ENCODE results near the gene NCKAP5.
"Not testable (repeated sequence)": the region's sequence is repeated elsewhere in the genome, so short reads cannot be mapped to it uniquely, and the experiment has no call there.

Gene NCKAP5

DNA sequence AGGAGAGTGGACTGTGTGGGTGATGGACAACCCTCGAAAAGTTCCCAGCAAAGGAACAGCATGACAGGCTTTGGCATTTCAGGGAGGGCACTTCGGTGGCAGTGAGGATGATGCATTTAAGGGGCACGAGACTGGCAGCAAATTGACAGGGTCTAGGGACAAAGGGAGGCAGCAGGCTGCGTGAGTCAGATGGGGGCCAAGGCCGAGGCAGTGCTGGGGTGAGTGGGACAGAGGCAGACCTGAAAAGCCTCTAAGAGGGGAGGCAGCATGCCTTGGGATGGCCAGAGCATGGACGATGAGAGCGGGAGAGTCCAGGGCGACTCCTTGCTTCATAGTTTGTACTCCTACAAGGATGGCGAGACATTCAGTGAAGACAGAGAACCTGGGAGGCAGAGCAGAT is 848.8 kb downstream of the NCKAP5 start:
- H3K4me3 ChIP-seq (ENCODE audit: low read depth, low read length) = no peak overlapping the region
- no peak for DNase-seq (ENCODE audit: low read depth)
- TF ChIP-seq MYC (IDR thresholded peaks at IDR 0.05; ENCODE audit: low read depth, low read length) = no peak
- no peak for TF ChIP-seq POLR2A (IDR thresholded peaks at IDR 0.05; ENCODE audit: extremely low read depth, insufficient read length)
- TF ChIP-seq, protein P1, sequence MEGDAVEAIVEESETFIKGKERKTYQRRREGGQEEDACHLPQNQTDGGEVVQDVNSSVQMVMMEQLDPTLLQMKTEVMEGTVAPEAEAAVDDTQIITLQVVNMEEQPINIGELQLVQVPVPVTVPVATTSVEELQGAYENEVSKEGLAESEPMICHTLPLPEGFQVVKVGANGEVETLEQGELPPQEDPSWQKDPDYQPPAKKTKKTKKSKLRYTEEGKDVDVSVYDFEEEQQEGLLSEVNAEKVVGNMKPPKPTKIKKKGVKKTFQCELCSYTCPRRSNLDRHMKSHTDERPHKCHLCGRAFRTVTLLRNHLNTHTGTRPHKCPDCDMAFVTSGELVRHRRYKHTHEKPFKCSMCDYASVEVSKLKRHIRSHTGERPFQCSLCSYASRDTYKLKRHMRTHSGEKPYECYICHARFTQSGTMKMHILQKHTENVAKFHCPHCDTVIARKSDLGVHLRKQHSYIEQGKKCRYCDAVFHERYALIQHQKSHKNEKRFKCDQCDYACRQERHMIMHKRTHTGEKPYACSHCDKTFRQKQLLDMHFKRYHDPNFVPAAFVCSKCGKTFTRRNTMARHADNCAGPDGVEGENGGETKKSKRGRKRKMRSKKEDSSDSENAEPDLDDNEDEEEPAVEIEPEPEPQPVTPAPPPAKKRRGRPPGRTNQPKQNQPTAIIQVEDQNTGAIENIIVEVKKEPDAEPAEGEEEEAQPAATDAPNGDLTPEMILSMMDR (IDR thresholded peaks at IDR 0.05; ENCODE audit: low read depth, low read length) = no peak
- TF ChIP-seq, protein P2, sequence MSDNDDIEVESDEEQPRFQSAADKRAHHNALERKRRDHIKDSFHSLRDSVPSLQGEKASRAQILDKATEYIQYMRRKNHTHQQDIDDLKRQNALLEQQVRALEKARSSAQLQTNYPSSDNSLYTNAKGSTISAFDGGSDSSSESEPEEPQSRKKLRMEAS (IDR thresholded peaks at IDR 0.05; ENCODE audit: low read depth, low read length) = no peak

DNA sequence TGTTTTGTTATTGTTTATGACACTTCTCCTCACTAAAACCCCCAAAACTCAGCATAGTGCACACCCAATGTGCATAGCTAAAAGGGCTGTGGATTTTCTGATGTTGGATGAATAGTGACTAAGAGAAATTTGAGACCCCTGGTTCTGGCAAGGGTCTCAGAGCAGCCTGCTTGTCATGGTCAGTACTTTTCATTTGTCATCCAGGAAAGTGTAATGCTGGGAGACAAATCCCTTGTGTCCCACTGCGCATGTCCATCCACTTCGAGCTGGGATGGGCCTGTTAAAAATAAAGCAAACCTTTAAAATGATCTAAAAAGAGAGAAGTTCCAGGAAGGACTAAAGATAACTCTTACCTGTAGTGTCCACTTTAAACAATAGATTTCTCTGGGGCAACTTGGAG is 851.3 kb downstream of the NCKAP5 start:
- no peak for DNase-seq (ENCODE audit: low read depth)
- H3K4me3 ChIP-seq (ENCODE audit: low read depth, low read length) = no peak overlapping the region
- TF ChIP-seq POLR2A (IDR thresholded peaks at IDR 0.05; ENCODE audit: extremely low read depth, insufficient read length) (no peak), MYC (IDR thresholded peaks at IDR 0.05; ENCODE audit: low read depth, low read length) (no peak)
- TF ChIP-seq, protein P1 (IDR thresholded peaks at IDR 0.05; ENCODE audit: low read depth, low read length) = no peak
- TF ChIP-seq, protein P2 (IDR thresholded peaks at IDR 0.05; ENCODE audit: low read depth, low read length) = no peak

DNA sequence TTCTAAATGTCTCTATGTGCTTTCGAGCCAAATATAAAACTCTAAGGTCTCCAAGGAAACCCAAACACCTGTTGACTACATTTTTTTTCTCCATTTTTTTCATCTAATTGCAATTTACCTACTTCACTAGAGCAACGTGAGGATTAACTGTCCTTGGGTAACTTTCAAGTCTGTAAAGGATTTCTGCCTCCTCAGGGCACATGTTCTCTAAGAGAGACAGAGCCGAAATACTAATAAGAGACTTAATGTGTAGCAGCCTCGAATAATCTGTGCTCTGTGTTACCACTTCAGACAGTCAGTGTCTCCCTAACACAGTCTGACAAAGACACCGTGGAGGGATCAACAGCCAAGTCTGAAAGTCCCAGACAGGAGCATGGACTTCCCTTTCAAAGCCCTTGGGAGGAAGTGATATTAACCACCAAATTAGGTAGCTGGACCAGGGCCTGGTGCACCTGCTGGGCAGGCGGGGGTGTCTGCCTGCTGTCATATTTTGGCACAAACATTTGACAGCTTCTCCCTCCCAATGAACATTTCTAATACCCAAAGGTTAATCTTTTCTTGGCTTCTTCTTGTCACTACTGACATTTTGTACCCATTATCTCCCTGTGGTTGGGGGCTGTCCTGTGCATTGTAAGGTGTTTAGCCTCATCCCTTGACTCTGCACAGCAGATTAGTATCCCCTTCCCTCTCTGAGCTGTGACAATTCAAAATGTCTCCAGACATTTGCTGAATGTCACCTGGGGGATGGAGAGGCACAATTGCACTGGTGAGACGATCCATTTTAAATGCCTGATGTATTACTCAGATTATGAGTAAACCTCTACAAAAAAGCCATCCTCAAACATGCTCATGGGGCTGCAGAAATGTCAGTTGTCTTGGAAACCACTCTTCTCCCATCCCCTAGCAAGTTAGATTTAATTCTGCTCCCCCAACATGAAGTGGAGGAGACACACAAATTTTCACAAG is 852.6 kb downstream of the NCKAP5 start:
- H3K4me3 ChIP-seq (ENCODE audit: low read depth, low read length) = no peak overlapping the region
- TF ChIP-seq, protein P1 (IDR thresholded peaks at IDR 0.05; ENCODE audit: low read depth, low read length) = no peak
- TF ChIP-seq POLR2A (IDR thresholded peaks at IDR 0.05; ENCODE audit: extremely low read depth, insufficient read length) (no peak), MYC (IDR thresholded peaks at IDR 0.05; ENCODE audit: low read depth, low read length) (no peak)
- TF ChIP-seq, protein P2 (IDR thresholded peaks at IDR 0.05; ENCODE audit: low read depth, low read length) = no peak
- DNase-seq (ENCODE audit: low read depth) = peak; percentile 7

DNA sequence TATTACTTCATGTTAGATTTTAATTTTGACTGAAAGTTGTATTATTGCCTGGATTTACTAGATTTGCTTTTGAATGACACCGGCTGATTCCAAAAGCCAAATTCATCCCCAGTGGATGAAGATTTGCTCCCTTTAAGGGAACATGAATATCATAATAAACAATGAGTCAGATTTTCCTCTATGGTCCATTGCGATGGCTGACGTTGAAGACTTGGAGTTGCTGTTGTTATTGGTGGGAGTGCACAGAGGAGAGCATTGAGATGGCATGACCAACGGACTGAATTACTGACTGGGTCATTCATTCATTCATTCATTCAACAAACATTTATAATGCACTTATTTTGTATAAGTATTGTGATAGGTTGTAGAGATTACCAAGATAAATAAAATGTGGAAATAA is 864.9 kb downstream of the NCKAP5 start:
- TF ChIP-seq POLR2A (IDR thresholded peaks at IDR 0.05; ENCODE audit: extremely low read depth, insufficient read length) (no peak), MYC (IDR thresholded peaks at IDR 0.05; ENCODE audit: low read depth, low read length) (no peak)
- TF ChIP-seq, protein P2 (IDR thresholded peaks at IDR 0.05; ENCODE audit: low read depth, low read length) = no peak
- TF ChIP-seq, protein P1 (IDR thresholded peaks at IDR 0.05; ENCODE audit: low read depth, low read length) = no peak
- DNase-seq (ENCODE audit: low read depth) = no peak
- H3K4me3 ChIP-seq (ENCODE audit: low read depth, low read length) = no peak overlapping the region

DNA sequence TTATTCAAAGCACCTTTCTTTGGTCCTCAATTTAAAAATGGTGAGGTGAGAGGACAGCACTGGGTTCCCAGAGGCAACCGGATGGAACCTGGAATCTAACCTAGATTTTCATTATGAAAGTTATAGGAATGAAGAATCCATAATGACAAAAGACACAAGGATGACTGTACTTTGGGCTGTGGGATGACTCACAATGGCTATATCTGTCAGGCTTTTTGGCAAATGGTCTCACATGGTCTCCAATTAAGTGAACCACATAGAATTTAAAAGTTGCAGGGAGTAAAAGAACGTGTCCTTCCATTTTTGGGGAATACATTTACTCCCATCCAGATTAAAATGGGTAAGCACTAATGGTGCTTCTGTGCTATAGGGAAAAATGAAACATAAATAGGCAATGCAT is 866.5 kb downstream of the NCKAP5 start:
- H3K4me3 ChIP-seq (ENCODE audit: low read depth, low read length) = no peak overlapping the region
- TF ChIP-seq POLR2A (IDR thresholded peaks at IDR 0.05; ENCODE audit: extremely low read depth, insufficient read length) (no peak), MYC (IDR thresholded peaks at IDR 0.05; ENCODE audit: low read depth, low read length) (no peak)
- TF ChIP-seq, protein P1 (IDR thresholded peaks at IDR 0.05; ENCODE audit: low read depth, low read length) = no peak
- TF ChIP-seq, protein P2 (IDR thresholded peaks at IDR 0.05; ENCODE audit: low read depth, low read length) = no peak
- DNase-seq (ENCODE audit: low read depth) = no peak

DNA sequence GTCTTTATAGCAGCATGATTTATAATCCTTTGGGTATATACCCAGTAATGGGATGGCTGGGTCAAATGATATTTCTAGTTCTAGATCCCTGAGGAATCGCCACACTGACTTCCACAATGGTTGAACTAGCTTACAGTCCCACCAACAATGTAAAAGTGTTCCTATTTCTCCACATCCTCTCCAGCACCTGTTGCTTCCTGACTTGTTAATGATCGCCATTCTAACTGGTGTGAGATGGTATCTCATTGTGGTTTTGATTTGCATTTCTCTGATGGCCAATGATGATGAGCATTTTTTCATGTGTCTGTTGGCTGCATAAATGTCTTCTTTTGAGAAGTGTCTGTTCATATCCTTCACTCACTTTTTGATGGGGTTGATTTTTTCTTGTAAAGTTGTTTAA is 868.5 kb downstream of the NCKAP5 start:
- DNase-seq (ENCODE audit: low read depth); H3K4me3 ChIP-seq (ENCODE audit: low read depth, low read length): not testable (repeated sequence)

DNA sequence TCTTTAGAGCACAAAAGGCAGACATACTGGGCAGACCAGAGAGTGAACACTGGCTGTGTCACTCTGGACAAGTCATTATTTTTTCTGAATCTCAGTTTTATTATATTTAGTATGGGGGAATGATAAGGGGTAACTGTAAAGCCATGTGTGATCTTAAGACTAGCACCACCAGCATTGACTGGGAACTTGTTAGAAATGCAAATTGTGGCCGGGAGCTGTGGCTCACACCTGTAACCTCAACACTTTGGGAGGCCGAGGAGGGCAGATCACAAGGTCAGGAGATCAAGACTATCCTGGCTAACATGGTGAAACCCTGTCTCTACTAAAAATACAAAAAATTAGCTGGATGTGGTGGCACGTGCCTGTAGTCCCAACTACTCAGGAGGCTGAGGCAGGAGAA is 869.9 kb downstream of the NCKAP5 start:
- H3K4me3 ChIP-seq (ENCODE audit: low read depth, low read length); DNase-seq (ENCODE audit: low read depth): not testable (repeated sequence)

Data from NB4 (cell line).